Measurements from ENCODE around the gene ITGB5.
A peak's percentile ranks its signal among the peaks of the same experiment; 100 is the strongest.

The ITGB5 gene

GRCh38 chr3:124887177-124887931 lies at the start of gene ITGB5:
ITGB5 (minus strand) TSS chr3:124887365; CDS start chr3:124887000, 365 bp downstream.
- DNase-seq (ENCODE audit: extremely low read depth, low read depth): peak; percentile 57
- TF ChIP-seq CTCF (IDR thresholded peaks at IDR 0.05; ENCODE audit: low read depth, low read length): no peak

- no peak for TF ChIP-seq CTCF (IDR thresholded peaks at IDR 0.05; ENCODE audit: low read depth, low read length)
- DNase-seq (ENCODE audit: extremely low read depth, low read depth): no peak
Measured at GRCh38 chr3:124935794-124936542, 48.8 kb upstream of the ITGB5 start.

GRCh38 chr3:124935264-124935663 lies 48.1 kb upstream of the ITGB5 start:
- no peak for DNase-seq (ENCODE audit: extremely low read depth, low read depth)
- no peak for TF ChIP-seq CTCF (IDR thresholded peaks at IDR 0.05; ENCODE audit: low read depth, low read length)

- TF ChIP-seq CTCF (IDR thresholded peaks at IDR 0.05; ENCODE audit: low read depth, low read length): no peak
- no peak for DNase-seq (ENCODE audit: extremely low read depth, low read depth)
Measured at GRCh38 chr3:124934577-124934976, 47.4 kb upstream of the ITGB5 start, which contains the start of gene MUC13. MUC13 (minus strand) TSS chr3:124934751; CDS start chr3:124934712, 39 bp downstream.

- peak; percentile 78 for TF ChIP-seq CTCF (IDR thresholded peaks at IDR 0.05; ENCODE audit: low read depth, low read length)
- DNase-seq (ENCODE audit: extremely low read depth, low read depth): peak; percentile 40
Measured at GRCh38 chr3:124928333-124929202, 41.4 kb upstream of the ITGB5 start.

- TF ChIP-seq CTCF (IDR thresholded peaks at IDR 0.05; ENCODE audit: low read depth, low read length): no peak
- DNase-seq (ENCODE audit: extremely low read depth, low read depth): no peak
Measured at GRCh38 chr3:124927574-124928045, 40.4 kb upstream of the ITGB5 start.
